ENCODE results near the gene ID2.

Gene ID2

DNA sequence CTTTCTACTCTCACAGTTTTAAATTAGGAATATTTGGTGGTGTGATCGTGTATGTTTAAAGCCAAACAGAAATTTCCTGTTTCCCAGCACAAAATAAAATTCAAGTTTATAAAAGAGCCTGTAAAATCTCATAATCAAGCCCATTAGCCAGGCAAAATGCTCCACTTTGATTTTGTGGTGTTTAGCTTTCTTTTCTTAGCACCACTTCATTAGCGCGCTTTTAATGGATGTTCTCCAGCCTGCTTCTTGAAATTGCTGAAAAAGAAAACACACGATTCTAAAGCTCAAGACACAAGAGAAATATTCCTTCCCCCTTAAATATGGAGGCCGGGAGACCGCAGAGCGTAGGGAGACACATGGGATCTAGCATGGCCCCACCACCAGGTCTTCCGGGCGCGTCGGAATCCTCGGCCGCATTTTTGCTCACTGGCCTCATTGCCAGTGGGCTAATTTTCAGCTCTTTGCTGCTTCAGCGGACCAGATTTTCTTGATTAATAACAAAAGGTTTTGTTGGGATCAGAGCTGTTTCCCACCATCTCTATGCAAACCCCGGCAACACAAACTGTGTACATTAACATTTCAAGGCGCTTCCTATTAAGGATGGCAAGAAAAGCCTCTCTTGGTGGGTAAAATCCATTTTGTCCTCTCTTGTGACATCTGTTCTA is 40.4 kb upstream of the ID2 start:
- H3K27ac ChIP-seq (ENCODE audit: low read length) = no peak overlapping the region
- H3K27me3 ChIP-seq (ENCODE audit: control insufficient read depth, insufficient read depth, low read length) = peaks cover 32% of the 10 kb centered on the region
- peak overlapping the region; percentile 16 for H3K4me3 ChIP-seq (ENCODE audit: low read length)
- no peak overlapping the region for H3K9ac ChIP-seq (ENCODE audit: low read length)
- peaks cover 52% of the 10 kb centered on the region for H3K4me1 ChIP-seq (ENCODE audit: control insufficient read depth, low read depth, low read length)
- H3K9me3 ChIP-seq (ENCODE audit: control insufficient read depth, low read depth, low read length) = no peaks in the 10 kb centered on the region
- no peaks in the 10 kb centered on the region for H3K36me3 ChIP-seq (ENCODE audit: control insufficient read depth, low read depth, low read length)

GRCh38 chr2:8642366-8643068 is 39.3 kb upstream of the ID2 start:
- Histone ChIP-seq H3K27me3 (ENCODE audit: control insufficient read depth, insufficient read depth, low read length) (peaks cover 32% of the 10 kb centered on the region), H3K9me3 (ENCODE audit: control insufficient read depth, low read depth, low read length) (no peaks in the 10 kb centered on the region), H3K4me3 (ENCODE audit: low read length) (peak overlapping the region; percentile 16), H3K9ac (ENCODE audit: low read length) (no peak overlapping the region), H3K36me3 (ENCODE audit: control insufficient read depth, low read depth, low read length) (no peaks in the 10 kb centered on the region), H3K4me1 (ENCODE audit: control insufficient read depth, low read depth, low read length) (peaks cover 42% of the 10 kb centered on the region), H3K27ac (ENCODE audit: low read length) (no peak overlapping the region)

- no peak overlapping the region for H3K9ac ChIP-seq (ENCODE audit: low read length)
- H3K27me3 ChIP-seq (ENCODE audit: control insufficient read depth, insufficient read depth, low read length) = peaks cover 26% of the 10 kb centered on the region
Observed at GRCh38 chr2:8643250-8643995, 38.4 kb upstream of the ID2 start.

GRCh38 chr2:8643996-8644356 is 37.9 kb upstream of the ID2 start:
- Histone ChIP-seq H3K4me3 (ENCODE audit: low read length) (no peak overlapping the region), H3K9me3 (ENCODE audit: control insufficient read depth, low read depth, low read length) (no peaks in the 10 kb centered on the region), H3K4me1 (ENCODE audit: control insufficient read depth, low read depth, low read length) (peaks cover 31% of the 10 kb centered on the region), H3K36me3 (ENCODE audit: control insufficient read depth, low read depth, low read length) (no peaks in the 10 kb centered on the region), H3K27ac (ENCODE audit: low read length) (no peak overlapping the region), H3K27me3 (ENCODE audit: control insufficient read depth, insufficient read depth, low read length) (peaks cover 20% of the 10 kb centered on the region), H3K9ac (ENCODE audit: low read length) (no peak overlapping the region)

More at GRCh38 chr2:8643250-8643995, 38.4 kb upstream of the ID2 start:
- no peaks in the 10 kb centered on the region for H3K36me3 ChIP-seq (ENCODE audit: control insufficient read depth, low read depth, low read length)
- peaks cover 35% of the 10 kb centered on the region for H3K4me1 ChIP-seq (ENCODE audit: control insufficient read depth, low read depth, low read length)
- H3K9me3 ChIP-seq (ENCODE audit: control insufficient read depth, low read depth, low read length) = no peaks in the 10 kb centered on the region
- no peak overlapping the region for H3K4me3 ChIP-seq (ENCODE audit: low read length)
- H3K27ac ChIP-seq (ENCODE audit: low read length) = no peak overlapping the region

DNA sequence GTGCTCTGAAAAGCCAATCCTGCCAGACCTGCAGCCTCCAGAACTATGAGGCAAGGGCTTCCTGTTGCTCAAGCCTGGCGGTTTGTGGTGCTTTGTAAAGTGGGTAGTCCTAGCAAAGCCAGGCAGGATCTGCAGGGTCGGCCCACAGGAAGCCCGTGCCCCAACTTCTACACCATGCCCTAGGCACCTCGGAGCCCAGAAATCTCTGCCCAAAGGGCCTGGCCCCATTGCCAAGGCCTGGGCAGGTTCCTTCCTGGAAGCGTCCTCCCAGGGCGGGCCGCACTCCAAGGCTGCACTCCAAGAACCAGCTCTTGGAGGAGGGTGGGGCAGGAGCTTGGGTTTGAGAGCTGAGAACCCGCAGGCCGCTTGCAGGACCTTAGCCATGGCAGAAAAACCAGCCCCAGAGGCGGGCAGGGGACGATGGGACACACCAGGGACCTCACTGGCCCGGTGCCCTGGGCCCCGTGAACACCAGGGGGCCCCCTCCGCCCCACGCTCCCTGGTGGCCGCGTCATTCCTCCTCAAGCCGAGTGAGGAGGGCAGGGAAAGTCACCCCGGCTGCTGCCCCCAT is 37.2 kb upstream of the ID2 start:
- Histone ChIP-seq H3K27me3 (ENCODE audit: control insufficient read depth, insufficient read depth, low read length) (peaks cover 13% of the 10 kb centered on the region), H3K9ac (ENCODE audit: low read length) (no peak overlapping the region), H3K4me3 (ENCODE audit: low read length) (no peak overlapping the region), H3K36me3 (ENCODE audit: control insufficient read depth, low read depth, low read length) (no peaks in the 10 kb centered on the region), H3K9me3 (ENCODE audit: control insufficient read depth, low read depth, low read length) (no peaks in the 10 kb centered on the region), H3K27ac (ENCODE audit: low read length) (no peak overlapping the region), H3K4me1 (ENCODE audit: control insufficient read depth, low read depth, low read length) (peaks cover 31% of the 10 kb centered on the region)

- H3K9me3 ChIP-seq (ENCODE audit: control insufficient read depth, low read depth, low read length) = no peaks in the 10 kb centered on the region
- H3K4me1 ChIP-seq (ENCODE audit: control insufficient read depth, low read depth, low read length) = peaks cover 31% of the 10 kb centered on the region
- H3K4me3 ChIP-seq (ENCODE audit: low read length) = no peak overlapping the region
- no peak overlapping the region for H3K9ac ChIP-seq (ENCODE audit: low read length)
- H3K27me3 ChIP-seq (ENCODE audit: control insufficient read depth, insufficient read depth, low read length) = peaks cover 7% of the 10 kb centered on the region
- no peaks in the 10 kb centered on the region for H3K36me3 ChIP-seq (ENCODE audit: control insufficient read depth, low read depth, low read length)
- H3K27ac ChIP-seq (ENCODE audit: low read length) = no peak overlapping the region
Observed at GRCh38 chr2:8645176-8645831, 36.6 kb upstream of the ID2 start.

DNA sequence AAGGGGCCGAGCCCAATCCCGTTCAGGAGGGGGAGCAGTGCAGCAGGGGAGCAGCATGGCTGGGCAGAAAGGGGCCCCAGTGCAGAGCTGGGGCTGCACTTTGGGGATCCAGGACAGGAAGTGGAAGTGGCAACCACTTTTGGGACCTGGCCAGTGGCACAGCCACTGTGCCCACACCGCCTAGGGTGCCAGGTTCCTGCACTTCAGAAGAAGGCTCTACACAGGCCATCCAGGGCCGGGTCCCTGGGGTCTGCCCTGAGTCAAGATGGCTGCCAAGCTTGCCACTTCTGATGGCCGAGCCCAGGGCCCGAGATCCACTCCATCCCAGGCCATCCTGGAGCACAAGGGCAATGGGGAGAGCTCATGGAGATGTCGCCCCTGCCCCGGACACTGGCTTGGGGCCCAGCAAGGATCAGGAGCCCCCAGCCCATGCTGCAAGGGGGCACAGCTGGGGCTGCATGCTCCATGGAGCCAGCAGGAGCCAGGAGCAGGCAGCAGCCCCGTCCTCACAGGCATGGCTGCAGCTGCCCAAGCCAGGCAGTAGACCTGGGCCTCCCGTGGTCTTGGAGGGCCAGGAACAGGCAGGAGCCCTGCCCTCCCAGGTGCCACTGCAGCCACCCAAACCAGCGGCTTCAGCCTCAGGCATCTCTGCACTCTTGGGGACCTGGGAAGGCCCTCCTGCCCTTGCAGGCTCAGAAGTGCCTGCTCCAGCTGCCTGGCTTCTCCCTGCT is 35.0 kb upstream of the ID2 start:
- peaks cover 17% of the 10 kb centered on the region for H3K4me1 ChIP-seq (ENCODE audit: control insufficient read depth, low read depth, low read length)
- no peaks in the 10 kb centered on the region for H3K36me3 ChIP-seq (ENCODE audit: control insufficient read depth, low read depth, low read length)
- no peaks in the 10 kb centered on the region for H3K9me3 ChIP-seq (ENCODE audit: control insufficient read depth, low read depth, low read length)
- no peaks in the 10 kb centered on the region for H3K27me3 ChIP-seq (ENCODE audit: control insufficient read depth, insufficient read depth, low read length)
- H3K4me3 ChIP-seq (ENCODE audit: low read length) = no peak overlapping the region
- no peak overlapping the region for H3K27ac ChIP-seq (ENCODE audit: low read length)
- H3K9ac ChIP-seq (ENCODE audit: low read length) = no peak overlapping the region

- no peaks in the 10 kb centered on the region for H3K36me3 ChIP-seq (ENCODE audit: control insufficient read depth, low read depth, low read length)
- H3K27ac ChIP-seq (ENCODE audit: low read length) = no peak overlapping the region
- H3K4me3 ChIP-seq (ENCODE audit: low read length) = no peak overlapping the region
- peaks cover 11% of the 10 kb centered on the region for H3K4me1 ChIP-seq (ENCODE audit: control insufficient read depth, low read depth, low read length)
- H3K9me3 ChIP-seq (ENCODE audit: control insufficient read depth, low read depth, low read length) = no peaks in the 10 kb centered on the region
- no peaks in the 10 kb centered on the region for H3K27me3 ChIP-seq (ENCODE audit: control insufficient read depth, insufficient read depth, low read length)
- no peak overlapping the region for H3K9ac ChIP-seq (ENCODE audit: low read length)
Observed at GRCh38 chr2:8647462-8647857, 34.4 kb upstream of the ID2 start.

DNA sequence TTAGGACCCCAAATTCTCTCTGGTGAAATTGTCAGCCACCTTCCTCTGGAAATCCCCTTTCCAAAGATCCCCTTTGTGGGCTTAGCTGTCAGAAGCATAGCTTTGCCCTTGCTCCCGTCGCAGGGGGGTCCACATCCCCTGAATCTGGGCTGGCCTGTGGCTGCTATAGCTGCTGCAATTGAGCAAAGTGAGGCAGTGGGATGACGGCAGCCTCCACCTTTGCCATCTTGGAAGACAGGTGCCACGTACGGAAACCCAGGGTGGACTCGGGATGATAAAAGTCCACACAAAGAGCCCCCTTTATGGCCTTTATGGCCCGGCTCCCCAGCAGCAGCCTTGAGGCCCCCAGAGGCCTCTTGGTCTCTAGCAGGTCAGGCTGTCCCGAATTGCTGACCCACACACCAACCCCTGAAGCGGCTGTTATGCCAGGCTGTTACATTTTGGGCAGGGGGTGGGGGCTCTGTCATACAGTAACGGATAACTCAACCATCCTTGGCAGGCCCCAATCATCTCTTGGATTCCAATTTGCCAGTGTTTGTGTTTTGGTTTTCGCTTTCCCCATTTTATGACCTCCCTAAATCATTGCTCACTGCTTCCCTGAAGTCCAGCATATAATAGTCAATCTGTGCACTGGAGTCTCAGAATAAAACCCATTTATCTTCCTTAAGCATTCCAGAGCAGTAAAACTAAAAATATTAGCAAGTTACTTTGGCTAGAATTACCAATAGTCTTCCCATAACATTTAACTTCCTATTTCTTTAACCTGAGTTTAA is 33.2 kb upstream of the ID2 start:
- no peak overlapping the region for H3K9ac ChIP-seq (ENCODE audit: low read length)
- no peak overlapping the region for H3K4me3 ChIP-seq (ENCODE audit: low read length)
- H3K4me1 ChIP-seq (ENCODE audit: control insufficient read depth, low read depth, low read length) = no peaks in the 10 kb centered on the region
- no peak overlapping the region for H3K27ac ChIP-seq (ENCODE audit: low read length)
- H3K36me3 ChIP-seq (ENCODE audit: control insufficient read depth, low read depth, low read length) = no peaks in the 10 kb centered on the region
- no peaks in the 10 kb centered on the region for H3K27me3 ChIP-seq (ENCODE audit: control insufficient read depth, insufficient read depth, low read length)
- H3K9me3 ChIP-seq (ENCODE audit: control insufficient read depth, low read depth, low read length) = no peaks in the 10 kb centered on the region

DNA sequence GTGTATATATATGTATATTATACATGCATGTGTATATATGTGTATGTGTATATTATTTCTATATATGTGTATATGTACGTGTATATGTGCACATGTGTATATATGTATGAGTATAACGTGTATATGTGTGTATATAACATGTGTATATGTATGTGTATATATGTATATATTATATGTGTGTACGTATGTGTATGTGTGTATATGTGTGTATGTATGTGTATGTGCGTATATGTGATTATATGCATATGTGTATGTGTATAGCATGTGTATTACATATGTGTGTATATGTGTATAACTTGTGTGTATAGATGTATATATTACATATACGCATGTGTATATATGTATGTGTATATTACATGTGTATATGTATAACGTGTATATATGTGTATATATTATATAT is 32.1 kb upstream of the ID2 start:
- H3K4me3 ChIP-seq (ENCODE audit: low read length) = no peak overlapping the region
- no peaks in the 10 kb centered on the region for H3K36me3 ChIP-seq (ENCODE audit: control insufficient read depth, low read depth, low read length)
- H3K9me3 ChIP-seq (ENCODE audit: control insufficient read depth, low read depth, low read length) = no peaks in the 10 kb centered on the region
- no peaks in the 10 kb centered on the region for H3K27me3 ChIP-seq (ENCODE audit: control insufficient read depth, insufficient read depth, low read length)
- no peak overlapping the region for H3K9ac ChIP-seq (ENCODE audit: low read length)
- H3K27ac ChIP-seq (ENCODE audit: low read length) = no peak overlapping the region
- no peaks in the 10 kb centered on the region for H3K4me1 ChIP-seq (ENCODE audit: control insufficient read depth, low read depth, low read length)
